NCI-H1092 (cell line): ENCODE results near the gene TMEM144.
"Not testable (repeated sequence)": the region's sequence is repeated elsewhere in the genome, so short reads cannot be mapped to it uniquely, and the experiment has no call there.

Source experiments
- DNase-seq: peaks from one replicate; lab custom pipeline; 2025; lab: John Stamatoyannopoulos, UW

Gene TMEM144

GRCh38 chr4:158192439-158193158 lies 17.7 kb upstream of the TMEM144 start:
- DNase-seq: no peak

GRCh38 chr4:158193171-158193749 lies 17.0 kb upstream of the TMEM144 start:
- no peak for DNase-seq

GRCh38 chr4:158195297-158195696 lies 15.0 kb upstream of the TMEM144 start:
- no peak for DNase-seq

- no peak for DNase-seq
Measured at GRCh38 chr4:158197194-158197776, 13.0 kb upstream of the TMEM144 start.

- no peak for DNase-seq
Measured at GRCh38 chr4:158200214-158200613, 10.1 kb upstream of the TMEM144 start.

GRCh38 chr4:158201322-158201721 lies 9.0 kb upstream of the TMEM144 start:
- no peak for DNase-seq

- DNase-seq: no peak
Measured at GRCh38 chr4:158201876-158202275, 8.4 kb upstream of the TMEM144 start.

- DNase-seq: no peak
Measured at GRCh38 chr4:158202481-158202880, 7.8 kb upstream of the TMEM144 start.

GRCh38 chr4:158203436-158203835 lies 6.8 kb upstream of the TMEM144 start:
- no peak for DNase-seq

- no peak for DNase-seq
Measured at GRCh38 chr4:158203929-158204328, 6.4 kb upstream of the TMEM144 start.

GRCh38 chr4:158208963-158209640 lies 1.2 kb upstream of the TMEM144 start:
- DNase-seq: no peak

GRCh38 chr4:158211222-158211621 lies 936 bp downstream of the TMEM144 start:
- DNase-seq: no peak

- DNase-seq: no peak
Measured at GRCh38 chr4:158213466-158213865, 3.2 kb downstream of the TMEM144 start.

- no peak for DNase-seq
Measured at GRCh38 chr4:158214856-158215255, 4.6 kb downstream of the TMEM144 start.

- no peak for DNase-seq
Measured at GRCh38 chr4:158217763-158218162, 7.5 kb downstream of the TMEM144 start.

- no peak for DNase-seq
Measured at GRCh38 chr4:158219623-158220022, 9.3 kb downstream of the TMEM144 start.

- not testable (repeated sequence) for DNase-seq
Measured at GRCh38 chr4:158224318-158224717, 14.0 kb downstream of the TMEM144 start.

GRCh38 chr4:158224999-158225398 lies 14.7 kb downstream of the TMEM144 start:
- not testable (repeated sequence) for DNase-seq

- not testable (repeated sequence) for DNase-seq
Measured at GRCh38 chr4:158227880-158228279, 17.6 kb downstream of the TMEM144 start.

- not testable (repeated sequence) for DNase-seq
Measured at GRCh38 chr4:158228399-158228798, 18.1 kb downstream of the TMEM144 start.

- no peak for DNase-seq
Measured at GRCh38 chr4:158229768-158230167, 19.5 kb downstream of the TMEM144 start.

- DNase-seq: no peak
Measured at GRCh38 chr4:158234671-158235070, 24.4 kb downstream of the TMEM144 start.
